ENCODE results near the gene TRIML1.
"Not testable (repeated sequence)": the region's sequence is repeated elsewhere in the genome, so short reads cannot be mapped to it uniquely, and the experiment has no call there.

The TRIML1 gene

GRCh38 chr4:188154668-188155405 is 15.6 kb downstream of the TRIML1 start:
- DNase-seq (ENCODE audit: low read depth in 1 of 2, low spot score in 1 of 2) = no peak

- no peak for DNase-seq (ENCODE audit: low read depth in 1 of 2, low spot score in 1 of 2)
Measured at GRCh38 chr4:188158336-188158735, 19.1 kb downstream of the TRIML1 start.

GRCh38 chr4:188159513-188160226 is 20.4 kb downstream of the TRIML1 start:
- DNase-seq (ENCODE audit: low read depth in 1 of 2, low spot score in 1 of 2) = not testable (repeated sequence)

- DNase-seq (ENCODE audit: low read depth in 1 of 2, low spot score in 1 of 2) = no peak
Measured at GRCh38 chr4:188160406-188160805, 21.2 kb downstream of the TRIML1 start.

- no peak for DNase-seq (ENCODE audit: low read depth in 1 of 2, low spot score in 1 of 2)
Measured at GRCh38 chr4:188161167-188161566, 21.9 kb downstream of the TRIML1 start.

GRCh38 chr4:188162698-188163097 is 23.5 kb downstream of the TRIML1 start:
- no peak for DNase-seq (ENCODE audit: low read depth in 1 of 2, low spot score in 1 of 2)

GRCh38 chr4:188168726-188169373 is 29.6 kb downstream of the TRIML1 start:
- DNase-seq (ENCODE audit: low read depth in 1 of 2, low spot score in 1 of 2) = no peak

GRCh38 chr4:188171551-188171950 is 32.3 kb downstream of the TRIML1 start:
- DNase-seq (ENCODE audit: low read depth in 1 of 2, low spot score in 1 of 2) = no peak

GRCh38 chr4:188175288-188175687 is 36.0 kb downstream of the TRIML1 start:
- DNase-seq (ENCODE audit: low read depth in 1 of 2, low spot score in 1 of 2) = no peak

GRCh38 chr4:188177997-188178675 is 38.9 kb downstream of the TRIML1 start:
- DNase-seq (ENCODE audit: low read depth in 1 of 2, low spot score in 1 of 2) = no peak

- DNase-seq (ENCODE audit: low read depth in 1 of 2, low spot score in 1 of 2) = no peak
Measured at GRCh38 chr4:188178806-188179205, 39.6 kb downstream of the TRIML1 start.

- DNase-seq (ENCODE audit: low read depth in 1 of 2, low spot score in 1 of 2) = no peak
Measured at GRCh38 chr4:188187106-188187505, 47.9 kb downstream of the TRIML1 start.

GRCh38 chr4:188190461-188190860 is 51.2 kb downstream of the TRIML1 start:
- DNase-seq (ENCODE audit: low read depth in 1 of 2, low spot score in 1 of 2) = no peak

GRCh38 chr4:188194421-188194820 is 55.2 kb downstream of the TRIML1 start:
- no peak for DNase-seq (ENCODE audit: low read depth in 1 of 2, low spot score in 1 of 2)

- DNase-seq (ENCODE audit: low read depth in 1 of 2, low spot score in 1 of 2) = no peak
Measured at GRCh38 chr4:188195389-188195985, 56.2 kb downstream of the TRIML1 start.

- DNase-seq (ENCODE audit: low read depth in 1 of 2, low spot score in 1 of 2) = no peak
Measured at GRCh38 chr4:188196134-188196735, 57.0 kb downstream of the TRIML1 start.

Data from activated CD4-positive, alpha-beta T cell treated with anti-CD3 and anti-CD28 coated beads, Interleukin-2, amount 50 U/mL, for 24 hours (primary cell).